IMR-90 (cell line): ENCODE measurements around the gene ADD3. TPM values are rescaled to one million over a fixed set of nuclear protein-coding genes. Genes with fewer than 3 reads are reported as not detected.
A peak's percentile ranks its signal among the peaks of the same experiment; 100 is the strongest.

Experiments
- ATAC-seq: fragments of 200-7000 bp; cut with Tn5 transposase; 2 replicates; pipeline ENCODE4 v1.9.1; 2020; ENCODE audit warnings: low read depth, mild to moderate bottlenecking, moderate library complexity
- BruUV-seq: library from RNA; stranded (reverse); fragments of 400-500 nt; replicated peaks from 2 replicates; lab custom pipeline; 2021; lab: Mats Ljungman, UMichigan
- CTCF ChIA-PET: fragments of 300-600 bp; formaldehyde crosslinking; extraction: SDS; loops from one replicate; lab custom pipeline; 2021; ENCODE audit warnings: antibody characterized with exemption; lab: Yijun Ruan, JAX
- POLR2A ChIA-PET: fragments of 300-600 bp; sonication (Branson Sonifier 250); formaldehyde crosslinking; loops from one replicate; lab custom pipeline; 2022; ENCODE audit warnings: antibody characterized with exemption; ENCODE audit not compliant: unreplicated experiment; lab: Charles Lee
- DNase-seq: peaks from one replicate; pipeline ENCODE4 v3.0.0; 2013
- H2AFZ ChIP-seq: replicated peaks from 2 replicates; pipeline ENCODE3; 2013; ENCODE audit warnings: low read length, mild to moderate bottlenecking; ENCODE audit not compliant: poor library complexity
- H2AK5ac ChIP-seq: 2 replicates; pipeline ENCODE4 v1.6.1; 2013; ENCODE audit warnings: low read depth, low read length, inconsistent platforms
- H2AK9ac ChIP-seq: replicated peaks from 2 replicates; pipeline ENCODE3; 2013; ENCODE audit warnings: mild to moderate bottlenecking, low read depth, low read length, moderate library complexity; ENCODE audit not compliant: poor library complexity
- H2BK120ac ChIP-seq: 2 replicates; pipeline ENCODE4 v1.6.1; 2013; ENCODE audit warnings: low read depth, low read length, inconsistent platforms
- H2BK15ac ChIP-seq: 3 replicates; pipeline ENCODE4 v1.6.1; 2013; ENCODE audit warnings: low read depth, low read length, inconsistent platforms
- H2BK20ac ChIP-seq: 2 replicates; pipeline ENCODE4 v1.6.1; 2013; ENCODE audit warnings: low read depth, mild to moderate bottlenecking, inconsistent platforms, low read length, moderate library complexity
- H2BK5ac ChIP-seq: 2 replicates; pipeline ENCODE4 v1.6.1; 2013; ENCODE audit warnings: mild to moderate bottlenecking, low read depth, low read length, inconsistent platforms; ENCODE audit not compliant: poor library complexity, severe bottlenecking
- H3K14ac ChIP-seq: replicated peaks from 2 replicates; pipeline ENCODE4 v1.6.1; 2013; ENCODE audit warnings: low read depth, low read length, inconsistent platforms
- H3K18ac ChIP-seq: 2 replicates; pipeline ENCODE4 v1.6.1; 2013; ENCODE audit warnings: low read depth, low read length, control low read depth
- H3K23ac ChIP-seq: 2 replicates; pipeline ENCODE4 v1.6.1; 2013; ENCODE audit warnings: low read depth, low read length, inconsistent platforms
- H3K27ac ChIP-seq: 2 replicates; pipeline ENCODE4 v1.5.1; 2013; ENCODE audit warnings: mild to moderate bottlenecking, control low read depth, low read length; ENCODE audit not compliant: insufficient read depth
- H3K27me3 ChIP-seq: 2 replicates; pipeline ENCODE4 v1.6.1; 2013; ENCODE audit warnings: low read length; ENCODE audit not compliant: control insufficient read depth, insufficient read depth
- H3K36me3 ChIP-seq: 2 replicates; pipeline ENCODE4 v1.6.1; 2013; ENCODE audit warnings: low read length, mixed read lengths; ENCODE audit not compliant: control insufficient read depth, insufficient read depth
- H3K4ac ChIP-seq: 2 replicates; pipeline ENCODE4 v1.6.1; 2013; ENCODE audit warnings: low read depth, low read length, inconsistent platforms
- H3K4me1 ChIP-seq: 2 replicates; pipeline ENCODE4 v1.6.1; 2013; ENCODE audit warnings: low read length, mixed read lengths; ENCODE audit not compliant: control insufficient read depth, insufficient read depth
- H3K4me2 ChIP-seq: 2 replicates; pipeline ENCODE4 v1.6.1; 2013; ENCODE audit warnings: low read depth, mild to moderate bottlenecking, control low read depth, low read length, moderate library complexity
- H3K4me3 ChIP-seq: 2 replicates; pipeline ENCODE4 v1.5.1; 2013; ENCODE audit warnings: low read depth, mild to moderate bottlenecking, control low read depth, low read length, moderate library complexity; ENCODE audit not compliant: insufficient read depth
- H3K56ac ChIP-seq: 2 replicates; pipeline ENCODE4 v1.6.1; 2013; ENCODE audit warnings: low read length, inconsistent platforms; ENCODE audit not compliant: insufficient read depth; ENCODE audit errors: extremely low read depth
- H3K79me1 ChIP-seq, 2 experiments: 2 replicates each; pipeline ENCODE4 v1.6.1; 2013; ENCODE audit warnings: low read length in 2 of 2, inconsistent platforms in 1 of 2, low read depth in 1 of 2
- H3K9ac ChIP-seq: 2 replicates; pipeline ENCODE4 v1.6.1; 2013; ENCODE audit warnings: low read depth, low read length, control low read depth
- H3K9me1 ChIP-seq: 2 replicates; pipeline ENCODE4 v1.6.1; 2013; ENCODE audit warnings: low read length, inconsistent platforms; ENCODE audit not compliant: insufficient read depth
- H3K9me3 ChIP-seq: 2 replicates; pipeline ENCODE4 v1.6.1; 2013; ENCODE audit warnings: low read length; ENCODE audit not compliant: control insufficient read depth, insufficient read depth
- H4K20me1 ChIP-seq: 2 replicates; pipeline ENCODE4 v1.6.1; 2013; ENCODE audit warnings: low read length, inconsistent platforms; ENCODE audit not compliant: insufficient read depth
- H4K5ac ChIP-seq: 2 replicates; pipeline ENCODE4 v1.6.1; 2013; ENCODE audit warnings: mild to moderate bottlenecking, low read depth, low read length, control low read depth
- H4K8ac ChIP-seq, 2 experiments: 2 replicates each; pipeline ENCODE4 v1.6.1; 2013; ENCODE audit warnings: low read depth in 2 of 2, low read length in 2 of 2, control low read depth in 1 of 2, inconsistent platforms in 1 of 2
- H4K91ac ChIP-seq: 2 replicates; pipeline ENCODE4 v1.6.1; 2013; ENCODE audit warnings: low read depth, low read length, inconsistent platforms; ENCODE audit not compliant: insufficient read depth
- BHLHE40 ChIP-seq: fragments of 150-350 bp; IDR thresholded peaks from 2 replicates; pipeline ENCODE4 v1.6.1; 2016; ENCODE audit warnings: mild to moderate bottlenecking, low read depth, low read length
- MAZ ChIP-seq: IDR thresholded peaks from 2 replicates; pipeline ENCODE4 v1.6.1; 2012; ENCODE audit warnings: low read depth, mild to moderate bottlenecking, low read length, improper control_type of control experiment, moderate library complexity, borderline replicate concordance
- NFE2L2 ChIP-seq: fragments of 150-350 bp; IDR thresholded peaks from 2 replicates; pipeline ENCODE4 v1.6.1; 2016; ENCODE audit warnings: low read depth, mild to moderate bottlenecking, low read length
- POLR2A ChIP-seq: IDR thresholded peaks from 2 replicates; pipeline ENCODE4 v1.6.1; 2012; ENCODE audit warnings: mild to moderate bottlenecking, low read depth, low read length
- SMC3 ChIP-seq: fragments of 150-350 bp; IDR thresholded peaks from 2 replicates; pipeline ENCODE4 v1.6.1; 2016; ENCODE audit warnings: low read depth, mild to moderate bottlenecking, antibody characterized with exemption, low read length, moderate library complexity
- WGBS, 2 experiments: methylation state at CpG; one replicate each; pipeline versions ENCODE4 v1.1.5 to v1.1.7; 2013; ENCODE audit warnings: missing lambda C conversion rate in 2 of 2; ENCODE audit not compliant: insufficient read length in 1 of 2; ENCODE audit errors: extremely low coverage in 2 of 2; 5-methylcytosine and 5-hydroxymethylcytosine counted together
- dilution Hi-C: fragments of 300-500 bp; cut with HindIII; formaldehyde crosslinking; loops from one replicate; pipeline ENCODE4 v1.14.3; 2018; ENCODE audit warnings: low sequenced_read_pairs; ENCODE audit not compliant: unreplicated experiment
- in situ Hi-C: fragments of 300-500 bp; cut with MboI; formaldehyde crosslinking; loops from 3 replicates; pipeline ENCODE4 v1.14.3; 2019; ENCODE audit warnings: low sequenced_read_pairs, inconsistent platforms, mixed read lengths
- intact Hi-C: fragments of 100-400 bp; cut with micrococcal nuclease; formaldehyde crosslinking; loops from 2 replicates; pipeline ENCODE4 v1.10.0; 2022
- polyA plus RNA-seq, 3 experiments: library from polyadenylated mRNA; depleted of rRNA; stranded (reverse); fragments of >200 nt; gene quantifications; 2 replicates each; pipeline ENCODE4 v1.2.3, GENCODE V29; 2012; ENCODE audit warnings: low replicate concordance in 1 of 3
- total RNA-seq: library from RNA; depleted of rRNA; stranded (reverse); fragments of >200 nt; gene quantifications from 2 replicates; pipeline ENCODE4 v1.2.3, GENCODE V29; 2012

Gene ADD3
- total and polyA plus RNA-seq, 2 of the 4 experiments (the other 2 are of a cell fraction), result 138 to 212 TPM

DNA sequence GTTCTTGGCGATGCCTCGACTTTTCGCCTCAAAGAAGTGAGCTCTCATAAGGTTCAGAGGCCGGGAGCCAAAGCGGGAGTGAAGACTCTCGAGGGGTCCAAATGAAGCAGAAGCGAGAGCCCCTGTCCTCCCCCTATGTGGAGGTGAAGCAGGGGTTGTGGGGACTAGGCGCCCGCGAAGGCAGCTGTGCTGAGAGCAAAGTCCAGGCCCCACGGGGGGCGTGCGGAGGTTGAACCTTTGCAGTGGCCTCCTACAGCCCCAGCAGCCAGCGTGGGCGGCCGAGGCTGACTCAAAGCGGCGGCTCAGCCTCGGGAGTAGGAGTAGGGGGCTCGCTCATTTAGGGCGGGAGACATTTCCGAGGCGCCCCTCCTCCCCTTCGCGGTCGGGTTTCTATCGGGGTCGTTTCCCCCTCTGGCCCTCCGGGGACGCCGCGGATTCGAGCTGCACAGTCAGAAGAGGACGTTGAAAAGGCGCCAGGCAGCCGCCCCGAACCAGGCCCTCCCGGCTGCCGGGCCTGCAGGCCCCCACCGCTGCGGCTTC lies 553 bp upstream of the ADD3 start:
- peak overlapping the region; percentile 82 for H3K23ac ChIP-seq
- H2AK9ac ChIP-seq, result peak overlapping the region; percentile 98
- H4K20me1 ChIP-seq, result peaks cover 15% of the 10 kb centered on the region
- TF ChIP-seq MAZ (peak; percentile 79; the same call in 1 of the 2 replicates), POLR2A (peak; percentile 2; the same call in 1 of the 2 replicates), NFE2L2 (no peak), SMC3 (no peak), BHLHE40 (0 out of 2 replicates have a peak, but pooled peaks have one; percentile 23)
- dilution Hi-C loops, result no loop called here
- peaks cover 4% of the 10 kb centered on the region; the same call in 1 of the 2 replicates for H3K4me1 ChIP-seq
- H3K4me3 ChIP-seq, result peak overlapping the region; percentile 82
- peak overlapping the region; percentile 78 for H3K9ac ChIP-seq
- peak overlapping the region; percentile 88 for H4K91ac ChIP-seq
- no TSS peak for BruUV-seq
- H3K27ac ChIP-seq, result peak overlapping the region; percentile 86
- H3K9me1 ChIP-seq, result 0 out of 2 replicates have a peak, but pooled peaks cover 3% of the 10 kb centered on the region
- intact Hi-C loops, result loop anchor here (1.0 to 5.0 kb wide), 5 partner anchors 40 to 215 kb away; partner anchors contain the start of gene XPNPEP1
- peak overlapping the region; percentile 92 for H2AFZ ChIP-seq
- CTCF ChIA-PET, result interaction anchor here (1.1 to 1.2 kb wide), 3 partner anchors 9 to 123 kb away, joined by 4 to 8 read pairs (median 4); no protein-coding TSS in a partner anchor
- POLR2A ChIA-PET, result no interaction called here
- H3K27me3 ChIP-seq, result no peaks in the 10 kb centered on the region
- peak overlapping the region; percentile 76; the same call in 2 of the 3 replicates for H2BK15ac ChIP-seq
- peak overlapping the region; percentile 62 for H3K14ac ChIP-seq
- H2BK20ac ChIP-seq, result peak overlapping the region; percentile 70
- H3K18ac ChIP-seq, result peak overlapping the region; percentile 72
- in situ Hi-C loops, result no loop called here
- DNase-seq (peak; percentile 21), ATAC-seq (peak; percentile 43)
- H2BK5ac ChIP-seq, result peak overlapping the region; percentile 65
- H3K4ac ChIP-seq, result peak overlapping the region; percentile 91
- peak overlapping the region; percentile 77 for H2BK120ac ChIP-seq
- peaks cover 13 to 31% of the 10 kb centered on the region in 2 experiments for H3K79me1 ChIP-seq
- peak overlapping the region; percentile 77 to 88 for H4K8ac ChIP-seq
- 0% methylated on average over 24 of the region's 41 CpGs; no CpG with 5 or more reads in 1 of the 2 experiments for WGBS, 2 experiments
- no peaks in the 10 kb centered on the region for H3K9me3 ChIP-seq
- peak overlapping the region; percentile 83 for H3K56ac ChIP-seq
- peak overlapping the region; percentile 68 for H2AK5ac ChIP-seq
- H3K36me3 ChIP-seq, result no peaks in the 10 kb centered on the region
- H4K5ac ChIP-seq, result peak overlapping the region; percentile 78
- H3K4me2 ChIP-seq, result peak overlapping the region; percentile 90
